K562 (cell line): ENCODE results near the gene ST6GALNAC1. TPM values are rescaled to one million over a fixed set of nuclear protein-coding genes. Genes with fewer than 3 reads are reported as not detected.

Experiments
- ATAC-seq: fragments of 200-7000 bp; cut with Tn5 transposase; 3 replicates; pipeline ENCODE4 v1.9.1; 2020; ENCODE audit warnings: moderate library complexity
- BruUV-seq: library from RNA; stranded (reverse); fragments of 400-500 nt; replicated peaks from 2 replicates; lab custom pipeline; 2021; lab: Mats Ljungman, UMichigan
- CTCF ChIA-PET: fragments of 300-600 bp; formaldehyde crosslinking; extraction: SDS; loops from one replicate; lab custom pipeline; 2021; ENCODE audit warnings: low intra/inter-chr PET ratio; lab: Yijun Ruan, JAX
- POLR2A ChIA-PET: fragments of 300-600, 350-650 bp; sonication (Branson Sonifier 250); formaldehyde crosslinking; extraction: SDS; loops from one replicate; lab custom pipeline; 2021; ENCODE audit warnings: antibody characterized with exemption, inconsistent platforms; lab: Yijun Ruan, JAX
- DNase-seq, 4 experiments: peaks; one replicate each; pipeline versions ENCODE4 v3.0.0 to v3.0.0-alpha.2; 2011 to 2018; ENCODE audit warnings: low spot score in 3 of 4, mixed read lengths in 3 of 4; ENCODE audit errors: extremely low read depth in 1 of 4
- FAIRE-seq: peaks from 2 replicates; lab custom pipeline; 2011; peaks lifted over from hg19 to GRCh38; lab: Jason Lieb, UNC
- H2AFZ ChIP-seq: 2 replicates; pipeline ENCODE4 v1.6.0; 2011; ENCODE audit warnings: low read depth, low read length, control low read depth, inconsistent platforms
- H3K27ac ChIP-seq: fragments of 200-600 bp; 3 replicates; pipeline ENCODE4 v1.8.0; 2011; ENCODE audit warnings: low read depth, mild to moderate bottlenecking, control low read depth, inconsistent platforms, low read length, moderate library complexity, mixed read lengths; ENCODE audit errors: extremely low read depth
- H3K27me3 ChIP-seq, 2 experiments: fragments of 300-600 bp in 1 of 2; 2 replicates in 1 of 2; 3 replicates in 1 of 2; pipeline versions ENCODE4 v1.6.0 to v1.8.0; 2011; ENCODE audit warnings: inconsistent platforms in 2 of 2, low read length in 2 of 2, mild to moderate bottlenecking in 1 of 2, mixed read lengths in 1 of 2, moderate library complexity in 1 of 2; ENCODE audit not compliant: control insufficient read depth in 2 of 2, insufficient read depth in 2 of 2
- H3K36me3 ChIP-seq: fragments of 300-600 bp; 3 replicates; pipeline ENCODE4 v1.8.0; 2011; ENCODE audit warnings: mild to moderate bottlenecking, low read length, inconsistent platforms; ENCODE audit not compliant: control insufficient read depth, insufficient read depth
- H3K4me1 ChIP-seq, 2 experiments: fragments of 200-600 bp in 1 of 2; replicated peaks in 1 of 2; 2 replicates in 1 of 2; 3 replicates in 1 of 2; pipeline versions ENCODE4 v1.5.1 to v1.8.0; 2011; ENCODE audit warnings: inconsistent platforms in 2 of 2, low read length in 2 of 2, mild to moderate bottlenecking in 1 of 2, mixed read lengths in 1 of 2, moderate library complexity in 1 of 2; ENCODE audit not compliant: control insufficient read depth in 2 of 2, insufficient read depth in 2 of 2
- H3K4me2 ChIP-seq: 2 replicates; pipeline ENCODE4 v1.6.1; 2011; ENCODE audit warnings: low read length, control low read depth, inconsistent platforms, mixed read lengths; ENCODE audit not compliant: insufficient read depth
- H3K4me3 ChIP-seq: fragments of 200-600 bp; sonication (generic), shearing (Covaris generic); 2 replicates; pipeline ENCODE4 v1.5.1; 2016; ENCODE audit warnings: control low read depth, inconsistent platforms
- H3K79me2 ChIP-seq: fragments of 200-600 bp; 3 replicates; pipeline ENCODE4 v1.8.0; 2011; ENCODE audit warnings: low read length, inconsistent platforms; ENCODE audit not compliant: control insufficient read depth, insufficient read depth
- H3K9ac ChIP-seq, 2 experiments: 2 replicates each; pipeline versions ENCODE4 v1.6.0 to v1.6.1; 2011; ENCODE audit warnings: low read depth in 2 of 2, low read length in 2 of 2, control low read depth in 1 of 2, inconsistent platforms in 1 of 2, mild to moderate bottlenecking in 1 of 2, mixed read lengths in 1 of 2; ENCODE audit not compliant: insufficient read depth in 1 of 2
- H3K9me1 ChIP-seq: one replicate; pipeline ENCODE4 v1.6.0; 2011; ENCODE audit warnings: inconsistent platforms, mild to moderate bottlenecking, low read length, moderate library complexity; ENCODE audit not compliant: control insufficient read depth, insufficient read depth
- H3K9me3 ChIP-seq: replicated peaks from 2 replicates; pipeline ENCODE4 v1.5.1; 2011; ENCODE audit warnings: low read depth, low read length, inconsistent platforms; ENCODE audit not compliant: control insufficient read depth, insufficient read depth
- H4K20me1 ChIP-seq: replicated peaks from 2 replicates; pipeline ENCODE4 v1.6.1; 2011; ENCODE audit warnings: low read length, inconsistent platforms, mixed read lengths; ENCODE audit not compliant: control insufficient read depth, insufficient read depth
- CBFA2T3 ChIP-seq: fragments of 450-650 bp; IDR thresholded peaks from 2 replicates; pipeline ENCODE4 v1.6.1; 2017
- E2F1 ChIP-seq: sonication (generic); formaldehyde crosslinking; IDR thresholded peaks from 2 replicates; pipeline ENCODE4 v1.8.1; 2023; ENCODE audit warnings: mild to moderate bottlenecking, missing genetic modification reagents, moderate library complexity
- GABPB2 ChIP-seq: fragments of 250-450 bp; sonication (Bioruptor Pico); conservative IDR thresholded peaks from 2 replicates; pipeline ENCODE4 v1.5.1; 2021; ENCODE audit warnings: mild to moderate bottlenecking
- HMBOX1 ChIP-seq: sonication (generic); IDR thresholded peaks from 2 replicates; pipeline ENCODE4 v1.6.1; 2016
- KLF16 ChIP-seq: IDR thresholded peaks from 2 replicates; pipeline ENCODE4 v1.6.1; 2016; ENCODE audit warnings: antibody characterized with exemption
- PHB2 ChIP-seq: fragments of 450-650 bp; IDR thresholded peaks from 2 replicates; pipeline ENCODE4 v1.6.1; 2017; ENCODE audit warnings: low read depth
- SMC3 ChIP-seq: conservative IDR thresholded peaks from 2 replicates; pipeline ENCODE4 v1.6.1; 2011; ENCODE audit warnings: low read depth, low read length, improper control_type of control experiment; ENCODE audit not compliant: insufficient read depth
- SP1 ChIP-seq: sonication (generic); formaldehyde crosslinking; IDR thresholded peaks from 2 replicates; pipeline ENCODE4 v1.8.1; 2022; ENCODE audit warnings: mild to moderate bottlenecking, missing genetic modification reagents
- ZBED1 ChIP-seq: IDR thresholded peaks from 2 replicates; pipeline ENCODE4 v1.6.1; 2014
- ZBTB7A ChIP-seq: IDR thresholded peaks from 2 replicates; pipeline ENCODE4 v1.6.1; 2011; ENCODE audit warnings: low read depth, mild to moderate bottlenecking, low read length, moderate library complexity, borderline replicate concordance; ENCODE audit not compliant: control insufficient read depth
- WGBS: fragments of 100-300 bp; shearing (Covaris generic); methylation state at CpG from one replicate; pipeline ENCODE4 v1.1.6; 2016; ENCODE audit warnings: low coverage, mixed read lengths; ENCODE audit not compliant: insufficient coverage; ENCODE audit errors: missing lambda C conversion rate; 5-methylcytosine and 5-hydroxymethylcytosine counted together
- in situ Hi-C: fragments of 300-500 bp; cut with MboI; formaldehyde crosslinking; loops from 4 replicates; pipeline ENCODE4 v1.15.0; 2018; ENCODE audit warnings: inconsistent platforms, mixed read lengths
- intact Hi-C: fragments of 100-400 bp; cut with micrococcal nuclease; formaldehyde crosslinking; loops from 2 replicates; pipeline ENCODE4 v1.14.2; 2022
- polyA plus RNA-seq, 8 experiments: library from polyadenylated mRNA; depleted of rRNA in 4 of 8; stranded (reverse) in 5 of 8; unstranded in 3 of 8; fragments of >200 nt; fragmentation: Nextera tagmentation in 2 of 8; fragmentation: Illumina TruSeq in 1 of 8; extraction: Ambion mirVana in 2 of 8; extraction: Trizol in 1 of 8; gene quantifications; 2 replicates each; pipeline versions ENCODE4 v1.2.1 to v1.2.3, GENCODE V29; 2011 to 2014; ENCODE audit warnings: inconsistent platforms in 1 of 8, missing spikeins in 1 of 8
- total RNA-seq, 7 experiments: library from RNA; depleted of rRNA in 6 of 7; stranded (reverse); fragments of >200 nt in 6 of 7; fragmentation: Illumina TruSeq in 2 of 7; extraction: Trizol in 2 of 7; gene quantifications; 2 replicates each; pipeline versions ENCODE4 v1.2.1 to v1.2.3, GENCODE V29; 2011 to 2021; ENCODE audit warnings: low replicate concordance in 1 of 7

Gene ST6GALNAC1
- total and polyA plus RNA-seq, 9 of the 15 experiments (the other 6 are each of a cell fraction or from before 2014, with no cell fraction given), result 20.6 to 68.4 (median 50.5) TPM

GRCh38 chr17:76593384-76593826 is 50.2 kb downstream of the ST6GALNAC1 start:
- no peaks in the 10 kb centered on the region for H3K36me3 ChIP-seq
- no peaks in the 10 kb centered on the region for H4K20me1 ChIP-seq
- TF ChIP-seq HMBOX1 (peak; percentile 13; the same call in 1 of the 2 replicates), ZBTB7A (no peak), CBFA2T3 (0 out of 2 replicates have a peak, but pooled peaks have one; percentile 11), ZBED1 (no peak), E2F1 (CRISPR knock-in tag) (no peak), GABPB2 (no peak), SMC3 (no peak), PHB2 (no peak), SP1 (no peak), KLF16 (no peak)
- ChIA-PET CTCF (no interaction called here), POLR2A (interaction anchor here (0.9 to 2.1 kb wide), 4 partner anchors 8 to 118 kb away, joined by 3 to 9 read pairs (median 6); no protein-coding TSS in a partner anchor)
- intact Hi-C loops, result no loop called here
- in situ Hi-C loops, result no loop called here
- no peaks in the 10 kb centered on the region for H3K9me3 ChIP-seq
- H3K79me2 ChIP-seq, result no peaks in the 10 kb centered on the region
- DNase-seq, result no peak
- H3K4me1 ChIP-seq, result peaks cover 3 to 4% of the 10 kb centered on the region in 2 experiments; a peak in 4 of 5 replicates
- peak; percentile 69 for FAIRE-seq
- 61% methylated on average over 8 of the region's 8 CpGs for WGBS
- H3K4me2 ChIP-seq, result no peak overlapping the region
- H3K4me3 ChIP-seq, result no peak overlapping the region
- no peaks in the 10 kb centered on the region for H3K9me1 ChIP-seq
- H3K27ac ChIP-seq, result no peak overlapping the region
- no peaks in the 10 kb centered on the region for H3K27me3 ChIP-seq
- BruUV-seq, result no TSS peak
- H2AFZ ChIP-seq, result peak overlapping the region; percentile 46; the same call in 1 of the 2 replicates
- H3K9ac ChIP-seq, result no peak overlapping the region
- peak; percentile 61; the same call in 2 of the 3 replicates for ATAC-seq
